GM19438 (cell line): Measurements from ENCODE around the gene BMS1.

ENCODE experiments used
- ATAC-seq: cut with Tn5 transposase; IDR thresholded peaks from one replicate; pipeline ENCODE4 v1.9.1; 2021; ENCODE audit warnings: low read depth; ENCODE audit not compliant: unreplicated experiment

BMS1 gene

DNA sequence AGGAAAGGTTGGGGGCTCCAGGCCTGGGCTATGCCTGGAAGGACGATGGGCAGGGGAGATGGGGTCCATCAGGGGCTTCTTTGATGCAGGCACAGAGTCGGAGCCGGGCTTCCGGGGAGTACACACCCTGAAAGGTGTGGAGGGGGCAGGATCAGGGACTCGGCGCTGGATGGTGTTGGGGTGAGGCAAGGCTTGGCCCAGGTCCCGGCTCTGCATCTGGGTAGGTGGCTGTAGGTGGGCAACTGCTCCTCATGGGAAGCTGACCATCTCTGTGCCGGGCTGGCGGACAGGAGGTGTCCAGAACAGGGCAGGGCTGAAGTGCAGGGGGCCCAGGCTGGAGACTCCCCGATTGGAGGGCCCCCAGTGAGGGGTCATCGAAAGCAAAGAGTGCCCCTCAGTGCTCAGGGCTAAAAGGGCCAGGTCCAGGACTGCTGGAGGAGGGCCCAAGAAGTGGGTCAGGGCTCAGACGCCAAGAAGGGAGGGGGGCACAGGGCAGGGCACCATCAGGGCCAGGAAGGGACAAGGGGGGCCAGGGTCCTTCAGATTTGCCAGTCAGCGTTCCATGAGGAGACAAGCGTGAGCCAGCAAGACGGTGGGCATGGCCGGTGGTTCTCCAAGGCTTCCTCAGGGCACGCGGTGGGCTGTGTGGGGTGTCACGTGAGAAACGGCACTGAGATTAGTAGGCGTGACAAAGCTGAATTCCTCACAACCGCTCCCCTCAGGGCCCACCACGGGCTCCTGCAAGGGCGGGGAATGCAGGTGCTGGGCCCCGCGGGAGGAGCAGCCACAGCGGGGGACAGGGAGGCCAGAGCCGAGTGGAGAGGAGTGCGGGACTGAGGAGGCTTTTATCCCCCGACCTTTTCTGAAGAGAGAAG is 97.0 kb downstream of the BMS1 start:
- no peak for ATAC-seq

GRCh38 chr10:42880255-42880620 is 97.6 kb downstream of the BMS1 start:
- ATAC-seq = no peak

GRCh38 chr10:42882597-42882996 is 100.0 kb downstream of the BMS1 start:
- no peak for ATAC-seq
